NCI-H2196 treated with DMSO at 0.1 percent for 48 hours (cell line): ENCODE data around the gene SCP2.

Experiments used
- DNase-seq: peaks from one replicate; lab custom pipeline; 2025; ENCODE audit not compliant: unreplicated experiment; lab: John Stamatoyannopoulos, UW

Gene SCP2

GRCh38 chr1:53066488-53066887 is 139.4 kb downstream of the SCP2 start:
- DNase-seq: no peak

- DNase-seq: no peak
Observed at GRCh38 chr1:53066891-53067738, 140.0 kb downstream of the SCP2 start.

GRCh38 chr1:53067886-53068285 is 140.8 kb downstream of the SCP2 start:
- no peak for DNase-seq

- DNase-seq: no peak
Observed at GRCh38 chr1:53068314-53069099, 141.4 kb downstream of the SCP2 start.

- DNase-seq: no peak
Observed at GRCh38 chr1:53069265-53069662, 142.2 kb downstream of the SCP2 start.

GRCh38 chr1:53069663-53070327 is 142.7 kb downstream of the SCP2 start:
- DNase-seq: no peak

- no peak for DNase-seq
Observed at GRCh38 chr1:53070621-53071020, 143.5 kb downstream of the SCP2 start.

- no peak for DNase-seq
Observed at GRCh38 chr1:53071167-53071865, 144.2 kb downstream of the SCP2 start.

GRCh38 chr1:53071915-53072314 is 144.8 kb downstream of the SCP2 start:
- no peak for DNase-seq

- no peak for DNase-seq
Observed at GRCh38 chr1:53073287-53073686, 146.2 kb downstream of the SCP2 start.

GRCh38 chr1:53073868-53074311 is 146.8 kb downstream of the SCP2 start:
- DNase-seq: no peak

- DNase-seq: no peak
Observed at GRCh38 chr1:53074313-53075154, 147.5 kb downstream of the SCP2 start.

GRCh38 chr1:53075206-53075605 is 148.1 kb downstream of the SCP2 start:
- DNase-seq: no peak

- DNase-seq: no peak
Observed at GRCh38 chr1:53075761-53076163, 148.7 kb downstream of the SCP2 start.

- no peak for DNase-seq
Observed at GRCh38 chr1:53076165-53076564, 149.1 kb downstream of the SCP2 start.

- DNase-seq: no peak
Observed at GRCh38 chr1:53076721-53077598, 149.9 kb downstream of the SCP2 start.

GRCh38 chr1:53077599-53077965 is 150.5 kb downstream of the SCP2 start:
- no peak for DNase-seq

- no peak for DNase-seq
Observed at GRCh38 chr1:53078333-53079101, 151.4 kb downstream of the SCP2 start.
